GM12878 (cell line): ENCODE measurements around the gene HS3ST6. TPM values are rescaled to one million over a fixed set of nuclear protein-coding genes. Genes with fewer than 3 reads are reported as not detected.

ENCODE experiments used
- ATAC-seq: fragments of 200-7000 bp; cut with Tn5 transposase; 3 replicates; pipeline ENCODE4 v1.9.1; 2020; ENCODE audit warnings: mild to moderate bottlenecking, moderate library complexity
- BruUV-seq: library from RNA; stranded (reverse); fragments of 400-500 nt; replicated peaks from 2 replicates; lab custom pipeline; 2021; lab: Mats Ljungman, UMichigan
- CTCF ChIA-PET: fragments of 300-600 bp; sonication (Branson Sonifier 250); formaldehyde crosslinking; extraction: SDS; loops from one replicate; lab custom pipeline; 2021; ENCODE audit warnings: inconsistent platforms; lab: Yijun Ruan, JAX
- POLR2A ChIA-PET: fragments of 350-600 bp; formaldehyde crosslinking; extraction: SDS; loops from one replicate; lab custom pipeline; 2021; ENCODE audit warnings: inconsistent platforms; lab: Charles Lee
- RAD21 ChIA-PET: fragments of 300-600 bp; sonication (Branson Sonifier 250); formaldehyde crosslinking; loops from one replicate; lab custom pipeline; 2023; ENCODE audit warnings: antibody characterized with exemption; ENCODE audit not compliant: unreplicated experiment; lab: Charles Lee
- SMC1A ChIA-PET: fragments of 300-600 bp; sonication (Branson Sonifier 250); formaldehyde crosslinking; loops from one replicate; lab custom pipeline; 2023; ENCODE audit not compliant: unreplicated experiment, uncharacterized antibody; lab: Charles Lee
- DNase-seq: peaks from one replicate; pipeline ENCODE4 v3.0.0-alpha.2; 2011; ENCODE audit warnings: low read depth, low spot score
- FAIRE-seq: peaks from 3 replicates; lab custom pipeline; 2011; peaks lifted over from hg19 to GRCh38; lab: Jason Lieb, UNC
- H2AFZ ChIP-seq: 2 replicates; pipeline ENCODE4 v1.6.0; 2011; ENCODE audit warnings: low read depth, low read length, control low read depth; ENCODE audit not compliant: control insufficient read depth
- H3K27ac ChIP-seq: 2 replicates; pipeline ENCODE4 v1.5.1; 2011; ENCODE audit warnings: control low read depth; ENCODE audit not compliant: control insufficient read depth, insufficient read depth
- H3K27me3 ChIP-seq, 2 experiments: replicated peaks in 1 of 2; 2 replicates each; pipeline versions ENCODE4 v1.6.0 to v1.6.1; 2011; ENCODE audit warnings: low read length in 1 of 2; ENCODE audit not compliant: control insufficient read depth in 2 of 2, insufficient read depth in 2 of 2
- H3K36me3 ChIP-seq, 2 experiments: 2 replicates each; pipeline ENCODE4 v1.5.1; 2011; ENCODE audit warnings: low read length in 1 of 2; ENCODE audit not compliant: control insufficient read depth in 2 of 2, insufficient read depth in 2 of 2
- H3K4me1 ChIP-seq: 2 replicates; pipeline ENCODE4 v1.6.1; 2011; ENCODE audit warnings: mild to moderate bottlenecking, low read length, moderate library complexity, mixed read lengths; ENCODE audit not compliant: control insufficient read depth, insufficient read depth
- H3K4me2 ChIP-seq: 2 replicates; pipeline ENCODE4 v1.6.0; 2011; ENCODE audit warnings: control low read depth; ENCODE audit not compliant: control insufficient read depth, insufficient read depth
- H3K4me3 ChIP-seq: fragments of 200-600 bp; sonication (generic); 2 replicates; pipeline ENCODE4 v1.5.1; 2016
- H3K79me2 ChIP-seq: 2 replicates; pipeline ENCODE4 v1.6.0; 2011; ENCODE audit warnings: low read length; ENCODE audit not compliant: control insufficient read depth, insufficient read depth
- H3K9ac ChIP-seq: 2 replicates; pipeline ENCODE4 v1.8.0; 2011; ENCODE audit warnings: low read length, control low read depth, mixed read lengths; ENCODE audit not compliant: control insufficient read depth, insufficient read depth
- H3K9me3 ChIP-seq: replicated peaks from 3 replicates; pipeline ENCODE4 v1.5.1; 2011; ENCODE audit warnings: mild to moderate bottlenecking, low read length; ENCODE audit not compliant: control insufficient read depth, insufficient read depth
- H4K20me1 ChIP-seq: 2 replicates; pipeline ENCODE4 v1.6.0; 2011; ENCODE audit not compliant: control insufficient read depth, insufficient read depth
- BHLHE40 ChIP-seq, 2 experiments: fragments of 450-650 bp in 1 of 2; IDR thresholded peaks; 2 replicates each; pipeline ENCODE4 v1.6.1; 2011 to 2017; ENCODE audit warnings: low read depth in 2 of 2, borderline replicate concordance in 1 of 2, improper control_type of control experiment in 1 of 2, low read length in 1 of 2, mild to moderate bottlenecking in 1 of 2
- ETV6 ChIP-seq, 2 experiments: fragments of 450-650 bp in 1 of 2; IDR thresholded peaks in 1 of 2; conservative IDR thresholded peaks in 1 of 2; 2 replicates each; pipeline ENCODE4 v1.6.1; 2014; ENCODE audit warnings: antibody characterized with exemption in 1 of 2, borderline replicate concordance in 1 of 2, low read depth in 1 of 2, mild to moderate bottlenecking in 1 of 2, moderate library complexity in 1 of 2
- MLLT1 ChIP-seq: fragments of 450-650 bp; IDR thresholded peaks from 2 replicates; pipeline ENCODE4 v1.6.1; 2016; ENCODE audit warnings: mild to moderate bottlenecking
- ZZZ3 ChIP-seq: IDR thresholded peaks from 2 replicates; pipeline ENCODE4 v1.6.1; 2011; ENCODE audit warnings: low read depth; ENCODE audit not compliant: control insufficient read depth, insufficient read length
- WGBS: methylation state at CpG from one replicate; pipeline ENCODE4 v1.1.6; 2016; ENCODE audit warnings: low lambda C conversion rate; ENCODE audit not compliant: insufficient replicate concordance, insufficient coverage; ENCODE audit errors: missing lambda C conversion rate; 5-methylcytosine and 5-hydroxymethylcytosine counted together
- in situ Hi-C: fragments of 300-500 bp; cut with MboI; formaldehyde crosslinking; loops from 9 replicates; pipeline ENCODE4 v1.14.3; 2018; ENCODE audit warnings: mixed read lengths
- intact Hi-C: fragments of 100-400 bp; cut with micrococcal nuclease; formaldehyde crosslinking; loops from one replicate; pipeline ENCODE4 v1.14.2; 2022; ENCODE audit not compliant: unreplicated experiment
- polyA plus RNA-seq, 11 experiments: library from polyadenylated mRNA; depleted of rRNA in 4 of 11; unstranded in 6 of 11; stranded (reverse) in 5 of 11; fragments of >200 nt; fragmentation: Nextera tagmentation in 4 of 11; fragmentation: Illumina TruSeq in 1 of 11; extraction: Ambion mirVana in 4 of 11; extraction: Trizol in 1 of 11; gene quantifications; 1 replicate in 1 of 11; 2 replicates in 10 of 11; pipeline versions ENCODE4 v1.2.1 to v1.2.3, GENCODE V29; 2011 to 2016; ENCODE audit warnings: inconsistent platforms in 2 of 11, missing spikeins in 2 of 11, low read depth in 1 of 11
- total RNA-seq, 4 experiments: library from RNA; depleted of rRNA in 3 of 4; stranded (reverse); fragments of >200 nt in 3 of 4; fragmentation: Illumina TruSeq in 1 of 4; extraction: Trizol in 1 of 4; gene quantifications; 2 replicates each; pipeline versions ENCODE4 v1.2.1 to v1.2.3, GENCODE V29; 2013 to 2021
- TF ChIP-seq, protein P1 (sequence below), 3 experiments: IDR thresholded peaks in 2 of 3; conservative IDR thresholded peaks in 1 of 3; 2 replicates each; pipeline ENCODE4 v1.5.1; 2011; ENCODE audit warnings: low read depth in 3 of 3, low read length in 3 of 3, mild to moderate bottlenecking in 3 of 3, control low read depth in 2 of 3, moderate library complexity in 2 of 3, inconsistent platforms in 1 of 3, mixed read lengths in 1 of 3; ENCODE audit not compliant: control insufficient read depth in 2 of 3, insufficient read depth in 1 of 3; ENCODE audit errors: extremely low read depth in 1 of 3

Gene HS3ST6
- total and polyA plus RNA-seq, 10 of the 15 experiments (the other 5 are each of a cell fraction or from before 2014, with no cell fraction given), result not detected

GRCh38 chr16:1941162-1942046 is 23.2 kb upstream of the HS3ST6 start:
- Histone ChIP-seq H3K4me3 (peak overlapping the region; percentile 87), H3K27ac (peak overlapping the region; percentile 41; the same call in 1 of the 2 replicates), H3K9ac (peak overlapping the region; percentile 80; the same call in 1 of the 2 replicates), H3K79me2 (peaks cover 18% of the 10 kb centered on the region), H3K4me1 (peaks cover 10% of the 10 kb centered on the region; the same call in 1 of the 2 replicates), H3K4me2 (peak overlapping the region; percentile 84), H2AFZ (no peak overlapping the region), H4K20me1 (no peaks in the 10 kb centered on the region), H3K9me3 (no peaks in the 10 kb centered on the region), H3K36me3 (peaks cover 0 to 5% of the 10 kb centered on the region in 2 experiments; a peak in 3 of 4 replicates), H3K27me3 (no peaks in the 10 kb centered on the region)
- peak in 1 of 2 experiments; percentile 35; a peak in 1 of 4 replicates for TF ChIP-seq BHLHE40 (IDR thresholded peaks at IDR 0.05; ENCODE audit: borderline replicate concordance in 1 of 2, low read depth in 2 of 2, low read length in 1 of 2)
- TF ChIP-seq, protein P1, sequence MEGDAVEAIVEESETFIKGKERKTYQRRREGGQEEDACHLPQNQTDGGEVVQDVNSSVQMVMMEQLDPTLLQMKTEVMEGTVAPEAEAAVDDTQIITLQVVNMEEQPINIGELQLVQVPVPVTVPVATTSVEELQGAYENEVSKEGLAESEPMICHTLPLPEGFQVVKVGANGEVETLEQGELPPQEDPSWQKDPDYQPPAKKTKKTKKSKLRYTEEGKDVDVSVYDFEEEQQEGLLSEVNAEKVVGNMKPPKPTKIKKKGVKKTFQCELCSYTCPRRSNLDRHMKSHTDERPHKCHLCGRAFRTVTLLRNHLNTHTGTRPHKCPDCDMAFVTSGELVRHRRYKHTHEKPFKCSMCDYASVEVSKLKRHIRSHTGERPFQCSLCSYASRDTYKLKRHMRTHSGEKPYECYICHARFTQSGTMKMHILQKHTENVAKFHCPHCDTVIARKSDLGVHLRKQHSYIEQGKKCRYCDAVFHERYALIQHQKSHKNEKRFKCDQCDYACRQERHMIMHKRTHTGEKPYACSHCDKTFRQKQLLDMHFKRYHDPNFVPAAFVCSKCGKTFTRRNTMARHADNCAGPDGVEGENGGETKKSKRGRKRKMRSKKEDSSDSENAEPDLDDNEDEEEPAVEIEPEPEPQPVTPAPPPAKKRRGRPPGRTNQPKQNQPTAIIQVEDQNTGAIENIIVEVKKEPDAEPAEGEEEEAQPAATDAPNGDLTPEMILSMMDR (IDR thresholded peaks at IDR 0.05 in 2 of 3, conservative IDR thresholded peaks at IDR 0.05 in 1 of 3; ENCODE audit: control insufficient read depth in 2 of 3, extremely low read depth in 1 of 3, insufficient read depth in 1 of 3, low read depth in 3 of 3, low read length in 3 of 3), result 0 out of 6 replicates have a peak, but pooled peaks of 1 of the 3 experiments have one; percentile 1
- TF ChIP-seq ETV6 (conservative IDR thresholded peaks at IDR 0.05 in 1 of 2, IDR thresholded peaks at IDR 0.05 in 1 of 2; ENCODE audit: borderline replicate concordance in 1 of 2, low read depth in 1 of 2), result no peak
- TF ChIP-seq ZZZ3, result no peak
- 0 out of 2 replicates have a peak, but pooled peaks have one; percentile 42 for TF ChIP-seq MLLT1
- ChIA-PET POLR2A (interaction anchor here (0.6 to 2.3 kb wide), 6 partner anchors 22 to 806 kb away, joined by 3 to 6 read pairs (median 5); partner anchors contain the start of gene RPS2), RAD21 (interaction anchor here (1.8 kb wide), 1 partner anchor 13 kb away, joined by 6 read pairs; no protein-coding TSS in a partner anchor), SMC1A (no interaction called here), CTCF (interaction anchor here (1.0 to 2.0 kb wide), 5 partner anchors 12 to 316 kb away, joined by 3 to 8 read pairs (median 5); no protein-coding TSS in a partner anchor)
- DNase-seq (no peak), ATAC-seq (no peak), FAIRE-seq (no peak)
- no TSS peak for BruUV-seq
- WGBS, result 89% methylated on average over 28 of the region's 30 CpGs
- in situ Hi-C loops (no loop called here), intact Hi-C loops (no loop called here)
